Activated naive CD4-positive, alpha-beta T cell treated with anti-CD3 and anti-CD28 coated beads, Interleukin-2, amount 50 U/mL, for 24 hours (primary cell): ENCODE results near the gene USF1.
"Not testable (repeated sequence)": the region's sequence is repeated elsewhere in the genome, so short reads cannot be mapped to it uniquely, and the experiment has no call there.

Source experiments
- H3K27ac Mint-ChIP-seq: one replicate; pipeline ENCODE4 v1.8.0; 2021; ENCODE audit warnings: mild to moderate bottlenecking, mixed read lengths
- H3K27me3 Mint-ChIP-seq: one replicate; pipeline ENCODE4 v1.8.0; 2021; ENCODE audit warnings: mixed read lengths
- H3K36me3 Mint-ChIP-seq: one replicate; pipeline ENCODE4 v1.8.0; 2021; ENCODE audit warnings: mixed read lengths
- H3K4me1 Mint-ChIP-seq: one replicate; pipeline ENCODE4 v1.8.0; 2021; ENCODE audit warnings: mixed read lengths
- H3K4me3 Mint-ChIP-seq: one replicate; pipeline ENCODE4 v1.8.0; 2021; ENCODE audit warnings: mild to moderate bottlenecking, mixed read lengths
- H3K9me3 Mint-ChIP-seq: one replicate; pipeline ENCODE4 v1.8.0; 2021; ENCODE audit warnings: mixed read lengths

USF1 gene

DNA sequence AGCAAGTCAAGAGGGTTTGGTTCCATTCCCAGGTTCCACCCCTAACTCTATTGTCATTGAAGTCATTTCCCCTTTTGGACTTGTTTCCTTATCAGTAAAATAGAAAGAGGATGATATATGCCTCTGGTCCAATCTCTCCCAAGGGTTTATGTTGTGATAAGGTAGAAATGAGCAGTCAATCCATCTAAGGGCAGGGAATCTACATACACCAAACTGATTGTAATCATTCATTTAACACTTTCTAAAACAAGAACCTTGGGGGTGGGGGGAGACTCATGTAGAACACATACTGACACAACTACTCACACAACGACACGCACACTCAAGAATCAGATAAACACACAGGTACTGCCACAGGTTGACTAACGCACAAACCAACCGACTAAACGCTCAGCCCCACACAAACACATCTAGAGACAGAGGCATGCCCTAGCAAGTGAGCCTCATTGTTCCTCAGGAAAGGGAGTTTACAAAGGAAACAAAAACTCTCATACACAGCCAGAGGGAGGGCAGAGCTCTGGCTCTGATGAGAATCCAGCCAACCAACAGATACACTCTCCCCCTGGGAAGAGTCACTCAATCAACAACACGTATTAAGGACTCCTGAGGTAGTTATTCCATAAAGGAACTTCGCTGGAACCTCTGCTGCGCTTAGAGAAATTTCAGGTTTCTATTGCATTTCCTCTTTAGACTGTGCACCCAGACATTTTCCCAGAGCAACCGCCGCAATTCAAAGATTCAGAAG lies 25.9 kb downstream of the USF1 start:
- H3K4me1 Mint-ChIP-seq, result peaks cover 55% of the 10 kb centered on the region
- H3K4me3 Mint-ChIP-seq, result peak overlapping the region; percentile 86

DNA sequence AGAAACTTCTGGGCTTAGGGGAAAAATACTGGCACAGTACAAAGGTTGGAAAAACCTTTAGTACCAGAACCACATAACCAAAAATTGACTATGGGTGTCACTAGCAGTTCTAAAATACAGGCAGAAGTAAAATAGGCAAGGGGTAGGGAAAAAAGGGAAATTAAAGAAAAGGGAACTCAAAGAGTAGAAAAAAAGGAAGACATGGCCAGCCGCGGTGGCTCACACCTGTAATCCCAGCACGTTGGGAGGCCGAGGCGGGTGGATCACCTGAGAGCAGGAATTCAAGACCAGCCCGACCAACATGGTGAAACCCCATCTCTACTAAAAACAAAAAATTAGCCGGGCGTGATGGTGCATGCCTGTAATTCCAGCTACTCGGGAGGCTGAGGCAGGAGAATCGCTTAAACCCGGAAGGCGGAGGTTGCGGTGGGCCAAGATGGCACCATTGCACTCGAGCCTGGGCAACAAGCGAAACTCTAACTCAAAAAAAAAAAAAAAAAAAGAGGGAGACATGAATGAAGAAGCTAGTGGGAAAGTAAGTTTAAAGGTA lies 26.6 kb downstream of the USF1 start:
- H3K36me3 Mint-ChIP-seq, H3K9me3 Mint-ChIP-seq, H3K27me3 Mint-ChIP-seq: not testable (repeated sequence)
- H3K27ac Mint-ChIP-seq, result peak overlapping the region; percentile 8
- H3K4me1 Mint-ChIP-seq, result peaks cover 54% of the 10 kb centered on the region
- peak overlapping the region; percentile 86 for H3K4me3 Mint-ChIP-seq

More for the DNA sequence above, 25.9 kb downstream of the USF1 start:
- Mint-ChIP-seq H3K27ac (peak overlapping the region; percentile 73), H3K36me3 (peaks cover 1% of the 10 kb centered on the region), H3K27me3 (no peaks in the 10 kb centered on the region), H3K9me3 (no peaks in the 10 kb centered on the region)

DNA sequence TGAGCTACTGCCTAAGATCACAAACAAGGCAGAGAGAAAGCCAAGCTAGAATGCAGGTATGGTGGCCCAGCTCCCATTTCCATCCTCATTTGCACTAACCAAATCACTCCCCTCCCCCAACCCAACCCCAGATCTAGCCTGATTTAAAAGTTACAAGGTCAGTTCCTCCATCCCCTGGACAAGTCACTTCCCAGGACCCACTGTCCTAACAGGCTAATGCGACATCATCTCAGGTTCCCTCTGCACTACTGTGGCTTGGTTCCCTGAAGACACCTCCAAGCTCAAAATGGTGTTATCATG lies 27.2 kb downstream of the USF1 start:
- H3K27ac Mint-ChIP-seq, result no peak overlapping the region
- H3K4me1 Mint-ChIP-seq, result peaks cover 60% of the 10 kb centered on the region
- no peaks in the 10 kb centered on the region for H3K36me3 Mint-ChIP-seq
- no peaks in the 10 kb centered on the region for H3K9me3 Mint-ChIP-seq
- H3K27me3 Mint-ChIP-seq, result no peaks in the 10 kb centered on the region
- H3K4me3 Mint-ChIP-seq, result no peak overlapping the region

DNA sequence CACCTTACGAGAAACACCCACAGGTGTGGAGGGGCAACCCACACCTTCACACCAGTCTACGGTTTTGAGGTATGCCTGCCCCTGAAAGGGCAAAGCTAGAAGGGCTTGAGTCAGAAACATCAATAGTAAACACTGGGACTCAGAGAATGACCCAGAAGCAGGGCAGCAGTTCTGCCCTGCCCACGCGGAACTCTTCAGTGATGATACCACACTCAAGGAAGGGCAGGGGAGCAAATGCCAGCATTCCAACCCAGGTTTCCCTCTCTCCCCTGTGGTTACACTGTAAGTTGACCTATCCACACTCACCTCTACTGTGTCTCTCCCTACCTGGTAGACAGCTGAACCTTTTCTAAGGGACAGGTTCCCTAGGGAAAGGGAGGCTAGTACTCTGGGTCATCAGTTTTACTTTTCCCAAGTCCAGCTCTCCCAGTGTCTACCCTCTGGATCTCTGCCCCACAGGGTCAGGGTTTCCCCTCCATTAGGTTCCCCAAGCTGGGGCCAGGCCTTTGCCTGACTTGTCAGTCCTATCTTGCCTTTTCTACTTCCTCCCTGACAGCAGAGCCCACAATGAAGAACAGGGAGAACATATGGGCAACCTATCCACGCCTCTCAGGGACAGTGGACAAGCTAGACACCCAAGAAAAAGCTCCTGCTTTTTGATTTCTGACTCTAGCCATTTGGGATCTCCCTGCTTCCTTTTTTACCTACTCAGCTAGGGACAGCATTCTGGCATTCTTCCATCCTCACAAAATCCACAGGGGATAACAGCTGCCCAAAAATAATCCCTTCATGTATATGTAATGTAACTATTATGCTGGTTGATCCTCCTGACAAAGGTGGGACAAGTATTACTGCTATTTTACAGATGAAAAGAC lies 27.8 kb downstream of the USF1 start:
- no peak overlapping the region for H3K4me3 Mint-ChIP-seq
- H3K36me3 Mint-ChIP-seq, result no peaks in the 10 kb centered on the region
- peaks cover 66% of the 10 kb centered on the region for H3K4me1 Mint-ChIP-seq
- no peak overlapping the region for H3K27ac Mint-ChIP-seq
- H3K9me3 Mint-ChIP-seq, result no peaks in the 10 kb centered on the region
- no peaks in the 10 kb centered on the region for H3K27me3 Mint-ChIP-seq

DNA sequence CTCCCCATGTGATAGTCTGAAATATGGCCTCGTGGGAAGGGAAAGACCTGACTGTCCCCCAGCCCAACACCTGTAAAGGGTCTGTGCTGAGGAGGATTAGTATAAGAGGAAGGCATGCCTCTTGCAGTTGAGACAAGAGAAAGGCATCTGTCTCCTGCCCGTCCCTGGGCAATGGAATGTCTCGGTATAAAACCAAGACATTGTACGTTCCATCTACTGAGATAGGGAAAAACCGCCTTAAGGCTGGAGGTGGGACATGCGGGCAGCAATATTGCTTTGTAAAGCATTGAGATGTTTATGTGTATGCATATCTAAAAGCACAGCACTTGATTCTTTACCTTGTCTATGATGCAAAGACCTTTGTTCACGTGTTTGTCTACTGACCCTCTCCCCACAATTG lies 28.6 kb downstream of the USF1 start:
- not testable (repeated sequence) for H3K36me3 Mint-ChIP-seq, H3K27me3 Mint-ChIP-seq, H3K27ac Mint-ChIP-seq, H3K4me3 Mint-ChIP-seq, H3K9me3 Mint-ChIP-seq
- H3K4me1 Mint-ChIP-seq, result peaks cover 63% of the 10 kb centered on the region

DNA sequence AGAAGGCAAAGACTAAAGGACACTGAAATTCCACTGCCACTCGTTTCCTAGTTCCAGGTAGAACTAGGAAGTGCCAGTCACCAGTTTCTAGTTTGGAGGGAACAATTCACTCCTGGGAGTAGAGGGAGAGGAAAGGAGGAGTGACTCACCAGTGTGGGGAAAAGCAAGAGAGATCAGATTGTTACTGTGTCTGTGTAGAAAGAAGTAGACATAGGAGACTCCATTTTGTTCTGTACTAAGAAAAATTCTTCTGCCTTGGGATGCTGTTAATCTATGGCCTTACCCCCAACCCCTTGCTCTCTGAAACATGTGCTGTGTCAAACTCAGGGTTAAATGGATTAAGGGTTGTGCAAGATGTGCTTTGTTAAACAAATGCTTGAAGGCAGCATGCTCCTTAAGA lies 29.1 kb downstream of the USF1 start:
- not testable (repeated sequence) for H3K9me3 Mint-ChIP-seq, H3K4me3 Mint-ChIP-seq, H3K36me3 Mint-ChIP-seq, H3K27me3 Mint-ChIP-seq
- H3K27ac Mint-ChIP-seq, result peak overlapping the region; percentile 90
- peaks cover 63% of the 10 kb centered on the region for H3K4me1 Mint-ChIP-seq

DNA sequence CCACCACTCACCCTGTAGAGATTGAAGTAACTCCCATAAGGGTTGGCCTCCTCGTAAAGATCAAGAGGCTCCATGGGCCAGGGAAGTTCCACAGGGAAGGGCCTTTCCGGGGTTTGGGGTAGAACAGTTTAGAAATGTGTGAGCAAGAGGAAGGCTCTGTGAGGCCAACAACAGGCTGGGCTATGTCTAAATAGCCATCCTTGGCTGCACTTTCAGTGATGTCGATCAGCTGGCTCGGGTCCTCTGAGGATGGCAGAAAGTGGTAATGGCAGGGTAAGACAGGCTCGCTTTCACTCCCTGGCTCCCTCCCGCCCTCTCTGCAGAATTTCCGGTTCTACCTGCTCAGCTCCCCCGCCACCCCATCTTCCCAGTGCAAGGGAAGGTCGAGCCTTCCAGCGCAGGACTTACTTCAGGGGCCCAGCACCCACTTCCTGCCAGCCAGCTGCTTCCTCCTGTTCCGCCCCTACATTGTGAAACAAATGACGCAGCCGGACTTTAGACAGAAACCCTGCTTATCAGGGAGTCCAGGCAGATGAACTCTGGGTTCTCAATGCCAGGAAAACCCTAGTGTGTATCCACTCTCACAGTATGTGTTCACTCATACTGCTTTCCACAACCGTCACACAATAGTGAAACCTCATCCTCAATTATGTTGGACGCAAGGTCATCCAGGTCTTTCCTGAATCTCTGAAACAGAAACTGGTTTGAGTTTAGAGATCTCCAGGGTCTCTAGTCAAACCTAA lies 32.1 kb downstream of the USF1 start:
- H3K4me3 Mint-ChIP-seq, result peak overlapping the region; percentile 82
- H3K36me3 Mint-ChIP-seq, result no peaks in the 10 kb centered on the region
- no peaks in the 10 kb centered on the region for H3K9me3 Mint-ChIP-seq
- H3K4me1 Mint-ChIP-seq, result peaks cover 41% of the 10 kb centered on the region
- H3K27ac Mint-ChIP-seq, result peak overlapping the region; percentile 97
- no peaks in the 10 kb centered on the region for H3K27me3 Mint-ChIP-seq

DNA sequence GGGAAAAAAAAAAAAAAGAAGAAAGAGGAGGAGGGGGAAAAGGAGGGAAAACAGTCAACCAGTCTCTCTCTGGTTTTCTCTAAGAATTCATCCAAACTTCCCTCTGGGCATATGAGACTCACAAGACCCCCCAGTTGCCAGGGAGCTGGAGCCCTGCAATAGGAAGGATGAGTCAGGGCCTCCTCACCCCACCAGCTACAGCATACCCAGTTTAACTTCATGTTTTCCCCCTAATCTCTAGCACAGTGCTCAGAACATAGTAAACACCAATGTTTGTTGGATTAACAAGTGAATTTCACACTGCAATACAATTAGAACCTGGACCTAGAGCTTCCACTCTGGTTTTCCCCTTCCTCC lies 32.7 kb downstream of the USF1 start:
- H3K27ac Mint-ChIP-seq, result peak overlapping the region; percentile 97
- no peaks in the 10 kb centered on the region for H3K36me3 Mint-ChIP-seq
- H3K9me3 Mint-ChIP-seq, result no peaks in the 10 kb centered on the region
- peak overlapping the region; percentile 82 for H3K4me3 Mint-ChIP-seq
- H3K27me3 Mint-ChIP-seq, result no peaks in the 10 kb centered on the region
- H3K4me1 Mint-ChIP-seq, result peaks cover 38% of the 10 kb centered on the region

DNA sequence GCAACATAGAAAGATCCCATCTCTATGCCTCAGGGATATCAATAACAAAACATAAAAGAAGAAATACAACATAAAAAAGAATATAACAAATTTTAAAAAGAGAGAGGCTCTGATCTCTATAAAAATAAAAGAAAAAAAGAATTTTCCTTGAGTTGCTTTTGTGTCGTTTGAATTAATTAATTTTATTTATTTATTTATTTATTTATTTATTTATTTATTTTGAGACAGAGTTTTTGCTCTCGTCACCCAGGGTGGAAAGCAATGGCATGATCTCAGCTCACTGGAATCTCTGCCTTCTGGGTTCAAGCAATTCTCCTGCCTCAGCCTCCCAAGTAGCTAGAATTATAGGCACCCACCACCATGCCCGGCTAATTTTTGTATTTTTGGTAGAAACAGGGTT lies 33.4 kb downstream of the USF1 start:
- peaks cover 35% of the 10 kb centered on the region for H3K4me1 Mint-ChIP-seq
- H3K36me3 Mint-ChIP-seq, result no peaks in the 10 kb centered on the region
- H3K9me3 Mint-ChIP-seq, result no peaks in the 10 kb centered on the region
- no peak overlapping the region for H3K4me3 Mint-ChIP-seq
- H3K27me3 Mint-ChIP-seq, result no peaks in the 10 kb centered on the region
- peak overlapping the region; percentile 82 for H3K27ac Mint-ChIP-seq

DNA sequence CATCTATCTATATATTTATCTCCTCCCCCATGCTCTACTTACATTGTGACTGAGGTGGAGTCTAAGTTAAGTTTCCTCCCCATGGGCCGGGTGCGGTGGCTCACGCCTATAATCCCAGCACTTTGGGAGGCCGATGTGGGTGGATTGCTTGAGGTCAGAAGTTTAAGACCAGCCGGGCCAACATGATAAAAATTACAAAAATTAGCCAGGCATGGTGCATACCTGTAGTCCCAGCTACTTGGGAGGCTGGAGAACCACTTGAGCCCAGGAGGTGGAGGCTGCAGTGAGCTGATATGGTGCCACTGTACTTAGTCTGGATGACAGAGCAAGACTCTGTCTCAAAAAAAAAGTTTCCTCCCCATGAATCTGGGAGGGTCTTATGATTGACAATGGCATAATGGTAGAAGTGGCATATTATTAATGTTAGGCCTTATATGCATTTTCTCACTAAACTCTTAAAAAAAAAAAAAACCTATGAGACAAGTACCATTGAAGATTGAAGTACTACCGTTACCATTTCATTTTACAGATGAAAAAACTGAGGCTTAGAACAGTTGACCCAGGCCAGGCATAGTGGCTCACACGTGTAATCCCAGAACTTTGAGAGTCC lies 36.1 kb downstream of the USF1 start:
- Mint-ChIP-seq H3K27me3 (no peaks in the 10 kb centered on the region), H3K27ac (no peak overlapping the region), H3K36me3 (no peaks in the 10 kb centered on the region), H3K4me1 (peaks cover 30% of the 10 kb centered on the region), H3K4me3 (no peak overlapping the region), H3K9me3 (no peaks in the 10 kb centered on the region)

DNA sequence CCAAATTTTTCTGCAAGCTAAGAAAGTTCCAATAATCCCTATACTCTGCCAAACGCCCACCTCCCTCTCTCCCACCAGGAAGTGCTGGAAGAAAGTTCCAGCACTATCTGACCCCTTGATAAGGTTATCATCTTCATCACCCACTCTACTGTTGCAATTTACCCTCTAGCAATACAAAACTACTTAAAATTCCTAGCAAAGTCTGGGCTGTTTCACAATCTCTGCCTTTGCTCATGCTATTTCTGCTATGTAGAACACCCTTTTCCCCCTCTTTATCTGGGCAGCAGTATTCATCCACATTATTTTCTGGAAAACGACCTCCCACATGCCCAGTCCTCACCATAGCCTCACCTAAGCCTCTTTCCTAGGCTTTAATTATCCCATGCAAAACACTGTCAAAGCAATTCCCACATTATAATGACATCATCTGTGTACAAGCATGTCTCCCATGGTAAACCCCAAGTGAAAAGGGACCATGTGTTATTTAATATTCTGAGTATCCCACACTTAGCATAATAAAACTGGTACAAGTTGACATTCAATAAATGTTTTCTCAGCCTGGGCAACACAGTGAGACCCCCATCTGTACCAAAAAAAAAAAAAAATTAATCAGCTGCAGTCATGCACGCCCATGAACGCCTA lies 36.8 kb downstream of the USF1 start:
- peaks cover 27% of the 10 kb centered on the region for H3K4me1 Mint-ChIP-seq
- H3K27me3 Mint-ChIP-seq, result no peaks in the 10 kb centered on the region
- H3K4me3 Mint-ChIP-seq, result no peak overlapping the region
- peak overlapping the region; percentile 46 for H3K27ac Mint-ChIP-seq
- H3K36me3 Mint-ChIP-seq, result no peaks in the 10 kb centered on the region
- H3K9me3 Mint-ChIP-seq, result no peaks in the 10 kb centered on the region

DNA sequence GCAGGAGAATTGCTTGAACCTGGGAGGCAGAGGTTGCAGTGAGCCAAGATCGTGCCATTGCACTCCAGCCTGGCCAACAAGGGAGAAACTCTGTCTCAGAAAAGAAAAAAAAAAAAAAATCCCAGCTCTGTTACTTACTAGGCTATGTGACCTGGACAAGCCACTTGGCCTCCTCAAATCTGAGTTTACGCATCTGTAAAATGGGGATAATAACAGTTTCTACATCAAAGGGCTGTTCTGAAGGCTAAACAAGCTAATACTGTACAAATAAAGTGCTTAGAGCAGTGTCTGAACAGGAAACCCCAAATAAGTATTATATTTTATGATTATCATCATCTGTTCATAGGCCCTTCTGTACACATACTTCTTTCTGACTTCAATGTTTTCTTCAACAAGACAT lies 38.4 kb downstream of the USF1 start:
- H3K36me3 Mint-ChIP-seq, result no peaks in the 10 kb centered on the region
- H3K4me1 Mint-ChIP-seq, result peaks cover 16% of the 10 kb centered on the region
- H3K27ac Mint-ChIP-seq, result no peak overlapping the region
- H3K27me3 Mint-ChIP-seq, result no peaks in the 10 kb centered on the region
- H3K4me3 Mint-ChIP-seq, result no peak overlapping the region
- no peaks in the 10 kb centered on the region for H3K9me3 Mint-ChIP-seq

DNA sequence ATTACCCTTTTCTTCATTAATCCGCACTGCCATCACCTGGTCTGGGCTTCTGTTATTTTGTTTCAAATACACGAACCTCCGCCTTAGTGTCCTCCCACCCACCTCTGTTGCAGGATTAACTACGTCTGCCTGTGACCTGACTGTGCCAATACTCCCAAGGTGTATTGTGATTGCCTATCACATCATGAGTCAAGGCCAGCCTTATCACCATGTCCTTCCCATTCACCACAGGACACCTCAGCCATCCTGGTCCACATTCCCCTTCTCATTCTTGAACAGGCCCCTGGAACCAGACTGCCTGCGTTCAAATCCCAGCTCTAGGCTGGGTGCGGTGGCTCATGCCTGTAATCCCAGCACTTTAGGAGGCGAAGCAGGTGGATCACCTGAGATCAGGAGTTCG lies 39.2 kb downstream of the USF1 start:
- Mint-ChIP-seq H3K4me1 (peaks cover 10% of the 10 kb centered on the region), H3K27ac (no peak overlapping the region), H3K9me3 (no peaks in the 10 kb centered on the region), H3K4me3 (no peak overlapping the region), H3K36me3 (no peaks in the 10 kb centered on the region), H3K27me3 (no peaks in the 10 kb centered on the region)

DNA sequence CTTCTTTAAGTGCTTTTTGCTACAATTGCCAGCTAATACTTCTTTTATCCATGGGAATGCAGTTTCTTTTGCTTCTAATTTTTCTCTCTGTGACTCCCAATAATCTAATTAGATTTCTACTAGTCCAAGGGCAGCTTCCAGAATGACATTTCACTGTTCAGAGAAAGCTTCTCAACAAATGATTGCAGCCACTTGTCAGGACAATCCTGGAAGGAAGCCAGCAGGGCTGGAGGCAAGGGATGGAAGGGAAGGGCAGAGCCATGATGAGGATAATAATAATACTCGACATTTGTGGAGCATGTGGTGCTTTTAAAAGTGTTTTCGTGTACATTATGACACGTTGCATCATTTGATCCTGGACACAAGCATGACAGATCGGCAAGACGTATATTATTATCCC lies 44.3 kb downstream of the USF1 start:
- no peaks in the 10 kb centered on the region for H3K9me3 Mint-ChIP-seq
- H3K27ac Mint-ChIP-seq, result peak overlapping the region; percentile 79
- peaks cover 9% of the 10 kb centered on the region for H3K4me1 Mint-ChIP-seq
- no peaks in the 10 kb centered on the region for H3K36me3 Mint-ChIP-seq
- H3K4me3 Mint-ChIP-seq, result no peak overlapping the region
- no peaks in the 10 kb centered on the region for H3K27me3 Mint-ChIP-seq
